ENCODE measurements around the gene MROH9. TPM values are rescaled to one million over a fixed set of nuclear protein-coding genes. Genes with fewer than 3 reads are reported as not detected.
"Not testable (repeated sequence)": the region's sequence is repeated elsewhere in the genome, so short reads cannot be mapped to it uniquely, and the experiment has no call there.

The MROH9 gene
- total RNA-seq: 0.31 TPM

GRCh38 chr1:170935231-170935630 is at the start of gene MROH9:
Gene MROH9, plus strand, starts transcription at chr1:170935534. Its CDS starts 10,023 bp downstream, at chr1:170945557.
- ATAC-seq: no peak
- intact Hi-C loops (cut with DNase I): no loop called here
- DNase-seq (ENCODE audit: low spot score): no peak

GRCh38 chr1:170885551-170885950 is 49.8 kb upstream of the MROH9 start:
- ATAC-seq (no peak), DNase-seq (ENCODE audit: low spot score) (no peak)
- intact Hi-C loops (cut with DNase I): no loop called here

- intact Hi-C loops (cut with DNase I): no loop called here
- ATAC-seq: no peak
Measured at GRCh38 chr1:170886460-170886859, 48.9 kb upstream of the MROH9 start.

GRCh38 chr1:170887726-170888125 is 47.6 kb upstream of the MROH9 start:
- ATAC-seq: no peak
- intact Hi-C loops (cut with DNase I): no loop called here
- no peak for DNase-seq (ENCODE audit: low spot score)

More at GRCh38 chr1:170886460-170886859, 48.9 kb upstream of the MROH9 start:
- DNase-seq (ENCODE audit: low spot score): no peak

DNA sequence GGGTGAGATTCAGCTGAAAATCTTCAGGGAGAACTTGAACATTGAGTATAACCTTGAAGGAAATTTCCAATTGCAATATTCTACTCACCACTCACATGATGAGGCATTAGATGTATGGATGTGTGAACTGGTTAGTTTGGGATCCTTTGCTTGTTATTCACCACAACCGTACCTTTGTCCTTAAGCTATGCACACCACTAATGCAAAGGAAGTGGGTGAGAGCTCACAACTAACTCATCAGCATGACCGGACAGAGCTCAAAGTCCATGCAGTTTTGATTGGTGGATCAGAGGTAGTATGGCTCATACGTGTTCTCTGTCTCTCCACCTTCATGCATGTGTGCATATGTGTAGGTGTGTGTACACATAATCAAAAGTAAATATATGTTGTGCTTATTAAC is 43.5 kb upstream of the MROH9 start:
- DNase-seq (ENCODE audit: low spot score) (no peak), ATAC-seq (no peak)
- intact Hi-C loops (cut with DNase I): no loop called here

DNA sequence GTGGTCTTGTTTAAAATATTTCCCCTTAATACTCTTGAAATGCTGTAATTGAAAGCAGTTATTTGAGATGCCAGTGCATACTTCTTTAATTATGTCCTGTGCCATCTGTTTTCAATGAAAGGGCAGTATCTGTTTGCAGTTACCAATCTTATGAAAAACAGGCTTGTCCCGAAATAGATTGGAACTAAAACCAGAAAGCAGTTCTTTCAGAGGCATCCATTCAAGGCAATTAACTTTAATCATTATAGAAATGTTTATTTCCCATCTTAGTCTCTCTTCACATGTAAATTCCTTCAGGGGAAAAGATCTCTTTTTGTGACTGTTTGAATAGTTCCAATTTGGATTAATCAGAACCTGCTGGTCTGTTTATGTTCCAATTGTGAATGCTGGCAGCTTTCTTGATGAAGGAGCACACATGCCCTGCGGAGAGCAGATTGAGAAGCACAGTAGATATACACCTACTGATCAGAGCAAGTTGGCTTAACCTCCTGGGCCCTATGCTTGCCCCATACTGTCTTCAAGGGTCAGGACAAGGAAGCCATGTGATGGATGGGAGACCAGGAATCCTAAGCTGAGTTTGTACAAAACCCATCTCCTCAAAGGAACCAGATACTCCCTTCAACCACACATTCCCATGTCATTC is 41.6 kb upstream of the MROH9 start:
- intact Hi-C loops (cut with DNase I): no loop called here
- no peak for ATAC-seq
- DNase-seq (ENCODE audit: low spot score): no peak

DNA sequence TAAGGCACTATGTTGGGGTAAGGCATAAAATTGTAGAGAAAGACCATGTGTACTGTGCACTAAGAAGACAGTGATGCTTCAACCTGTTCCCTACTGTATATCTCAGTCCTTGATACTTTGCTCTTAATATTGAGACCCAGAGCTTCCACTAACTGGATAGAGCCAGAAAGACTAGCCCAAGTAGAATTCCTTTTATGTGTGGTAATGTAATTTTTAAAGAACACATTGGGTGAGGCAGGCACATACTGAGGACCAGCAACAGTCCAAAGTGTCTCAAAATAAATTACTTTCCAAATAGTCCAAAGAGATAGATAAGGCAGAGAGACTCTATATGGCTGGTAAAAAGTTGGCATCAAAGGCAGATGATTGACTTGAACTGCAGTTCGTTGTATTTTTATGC is 31.4 kb upstream of the MROH9 start:
- DNase-seq (ENCODE audit: low spot score) (no peak), ATAC-seq (peak; percentile 83)
- intact Hi-C loops (cut with DNase I): no loop called here

DNA sequence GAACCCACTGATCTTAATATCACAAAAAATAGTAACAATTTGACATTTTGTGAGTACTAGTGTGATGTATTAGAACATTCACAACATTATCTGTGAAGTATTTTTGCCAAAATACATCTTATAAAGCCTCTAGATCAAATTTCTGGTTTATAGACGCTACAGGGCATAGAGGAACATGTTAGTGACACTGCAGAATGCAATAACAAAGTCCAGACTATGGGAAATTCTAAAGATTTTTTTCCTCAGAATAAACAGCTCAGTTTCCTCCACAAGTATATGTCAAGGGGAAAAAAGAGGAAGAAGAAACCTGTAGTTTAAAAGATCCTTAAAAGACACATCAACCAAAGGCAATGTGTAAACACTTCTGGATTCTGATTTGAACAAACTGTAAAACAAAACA is 26.4 kb upstream of the MROH9 start:
- DNase-seq (ENCODE audit: low spot score): no peak
- intact Hi-C loops (cut with DNase I): no loop called here
- no peak for ATAC-seq

GRCh38 chr1:170910273-170910672 is 25.1 kb upstream of the MROH9 start:
- intact Hi-C loops (cut with DNase I): no loop called here
- ATAC-seq (peak; percentile 86), DNase-seq (ENCODE audit: low spot score) (no peak)

- DNase-seq (ENCODE audit: low spot score): no peak
- intact Hi-C loops (cut with DNase I): no loop called here
- ATAC-seq: no peak
Measured at GRCh38 chr1:170917373-170917772, 18.0 kb upstream of the MROH9 start.

GRCh38 chr1:170924656-170925055 is 10.7 kb upstream of the MROH9 start:
- ATAC-seq; intact Hi-C loops (cut with DNase I); DNase-seq (ENCODE audit: low spot score): not testable (repeated sequence)

- DNase-seq (ENCODE audit: low spot score) (no peak), ATAC-seq (no peak)
- intact Hi-C loops (cut with DNase I): no loop called here
Measured at GRCh38 chr1:170927955-170928840, 7.1 kb upstream of the MROH9 start.

- ATAC-seq (peak; percentile 26), DNase-seq (ENCODE audit: low spot score) (no peak)
- intact Hi-C loops (cut with DNase I): no loop called here
Measured at GRCh38 chr1:170929412-170929834, 5.9 kb upstream of the MROH9 start.

DNA sequence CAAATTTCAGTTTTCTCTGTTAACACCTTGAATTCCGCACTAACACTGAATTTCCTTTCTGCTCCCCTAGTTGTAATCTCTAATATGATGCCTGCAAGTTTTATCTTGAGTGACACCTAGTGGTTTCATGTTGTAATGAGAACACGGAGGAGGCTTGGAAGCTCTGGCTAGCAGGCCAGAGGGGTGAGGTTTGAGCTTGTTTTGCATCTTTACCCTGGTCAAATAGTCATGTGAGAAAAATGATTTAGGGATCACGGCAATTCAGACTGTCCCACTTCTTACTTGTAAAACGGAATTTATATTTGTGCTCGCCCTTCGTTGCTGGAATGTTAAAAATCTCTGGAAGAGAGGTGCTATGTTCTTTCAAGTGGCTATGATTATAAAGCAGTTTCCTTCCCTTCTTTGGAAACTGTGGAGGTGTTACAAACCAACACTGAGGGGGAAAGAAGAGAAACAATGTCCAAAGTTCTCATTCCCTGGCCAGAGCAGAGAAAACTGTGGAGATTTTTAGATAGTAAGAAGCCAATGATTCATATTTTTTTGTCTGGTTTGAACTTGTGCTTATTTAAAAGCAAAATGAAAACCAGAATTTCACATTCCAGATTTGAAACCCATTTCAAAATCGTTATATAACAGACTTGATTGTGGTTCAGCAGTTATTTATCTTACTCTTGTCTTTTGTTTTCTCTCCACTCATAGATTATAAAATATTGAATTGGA is 5.3 kb upstream of the MROH9 start:
- ATAC-seq (peak; percentile 96), DNase-seq (ENCODE audit: low spot score) (no peak)
- intact Hi-C loops (cut with DNase I): no loop called here

DNA sequence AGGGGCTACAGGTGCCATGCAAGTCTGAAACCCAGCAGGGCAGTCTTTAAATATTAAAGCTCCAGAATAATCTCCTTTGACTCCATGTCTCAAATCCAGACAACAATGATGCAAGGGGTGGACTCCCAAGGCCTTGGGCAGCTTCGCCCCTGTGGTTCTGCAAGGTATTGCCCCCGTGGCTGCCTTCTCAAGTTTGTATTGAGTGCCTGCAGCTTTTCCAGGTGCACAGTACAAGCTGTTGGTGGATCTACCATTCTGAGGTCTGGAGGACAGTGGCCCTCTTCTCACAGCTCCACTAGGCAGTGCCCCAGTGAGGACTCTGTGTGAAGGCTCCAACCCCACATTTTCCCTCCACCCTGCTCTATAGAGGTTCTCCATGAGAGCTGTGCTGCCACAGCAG is 3.7 kb upstream of the MROH9 start:
- DNase-seq (ENCODE audit: low spot score) (no peak), ATAC-seq (no peak)
- intact Hi-C loops (cut with DNase I): no loop called here

- intact Hi-C loops (cut with DNase I): no loop called here
- ATAC-seq: no peak
Measured at GRCh38 chr1:170932236-170932635, 3.1 kb upstream of the MROH9 start.

GRCh38 chr1:170938281-170938680 is 2.9 kb downstream of the MROH9 start:
- intact Hi-C loops (cut with DNase I): no loop called here
- ATAC-seq: no peak
- DNase-seq (ENCODE audit: low spot score): no peak

More at GRCh38 chr1:170932236-170932635, 3.1 kb upstream of the MROH9 start:
- no peak for DNase-seq (ENCODE audit: low spot score)

DNA sequence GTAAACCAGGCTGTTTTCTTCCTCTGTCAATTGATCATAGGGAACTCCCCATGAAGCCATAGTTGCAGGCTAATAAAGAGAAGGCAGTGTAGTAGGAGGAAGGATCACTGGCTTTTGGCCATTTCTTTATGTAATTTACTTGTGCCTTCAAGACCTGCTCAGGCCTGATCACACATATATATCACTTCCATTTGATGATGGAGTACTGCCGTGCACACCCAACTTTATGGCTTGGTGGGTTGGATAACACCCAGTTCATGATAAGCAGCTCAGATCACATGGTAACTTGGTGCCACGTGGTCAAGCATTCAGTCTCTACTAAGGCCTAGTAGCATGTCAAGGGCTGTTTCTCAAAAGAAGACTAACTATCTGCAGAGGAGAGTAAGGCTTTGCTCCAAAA is 4.1 kb downstream of the MROH9 start:
- ATAC-seq (no peak), DNase-seq (ENCODE audit: low spot score) (no peak)
- intact Hi-C loops (cut with DNase I): no loop called here

DNA sequence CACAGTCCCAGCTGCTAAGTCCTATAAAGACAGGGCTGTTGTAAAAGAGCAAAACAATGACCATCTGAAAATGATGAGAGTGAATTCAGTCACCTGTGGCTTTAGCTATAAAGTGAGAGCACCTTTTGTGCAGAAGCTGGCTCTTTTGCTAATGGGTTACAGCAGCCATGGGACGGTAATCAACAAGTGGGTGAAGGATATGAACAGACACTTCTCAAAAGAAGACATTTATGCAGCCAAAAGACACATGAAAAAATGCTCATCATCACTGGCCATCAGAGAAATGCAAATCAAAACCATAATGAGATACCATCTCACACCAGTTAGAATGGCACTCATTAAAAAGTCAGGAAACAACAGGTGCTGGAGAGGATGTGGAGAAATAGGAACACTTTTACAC is 16.4 kb downstream of the MROH9 start:
- not testable (repeated sequence) for DNase-seq (ENCODE audit: low spot score); ATAC-seq
- intact Hi-C loops (cut with DNase I): loop anchor here (5.0 kb wide), 1 partner anchor 961 kb away; no protein-coding TSS in a partner anchor

DNA sequence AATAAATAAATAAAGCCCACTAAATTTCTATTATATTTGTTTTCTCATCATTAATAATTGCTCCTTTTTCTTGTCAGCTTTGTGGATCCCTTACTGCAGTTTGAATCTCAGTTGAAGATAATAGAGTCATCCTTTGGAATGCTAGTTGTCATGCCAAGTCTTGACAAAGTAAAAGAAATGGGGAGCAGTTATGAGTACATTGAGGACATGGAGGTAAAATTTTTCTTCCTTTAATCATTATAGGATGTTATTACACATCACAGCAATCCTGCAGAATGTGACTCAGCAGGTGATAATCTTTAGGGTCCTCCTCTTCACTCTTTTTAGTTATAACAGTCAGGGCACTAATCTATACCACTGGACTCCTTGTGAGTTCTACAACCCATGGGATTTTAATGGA is 24.1 kb downstream of the MROH9 start:
- DNase-seq (ENCODE audit: low spot score) (no peak), ATAC-seq (no peak)
- intact Hi-C loops (cut with DNase I): no loop called here
